ENCODE data around the gene GPR17. TPM values are rescaled to one million over a fixed set of nuclear protein-coding genes. Genes with fewer than 3 reads are reported as not detected.

The GPR17 gene
- total RNA-seq, 1 donor from 2014 or later = not detected

- no peak overlapping the region for H3K4me3 ChIP-seq (ENCODE audit: low read depth, low read length)
- H3K27me3 ChIP-seq (ENCODE audit: control insufficient read depth, insufficient read depth, low read length) = peaks cover 16% of the 10 kb centered on the region
- TF ChIP-seq CTCF (IDR thresholded peaks at IDR 0.05; ENCODE audit: insufficient read depth, low read length, severe bottlenecking) = no peak
- FAIRE-seq = no peak
- DNase-seq (ENCODE audit: low read depth) = no peak
- no peaks in the 10 kb centered on the region for H3K36me3 ChIP-seq (ENCODE audit: control insufficient read depth, insufficient read depth, low read length)
These were observed 15.2 kb downstream of the GPR17 start for GRCh38 chr2:127661072-127661649.

GRCh38 chr2:127661949-127662510 lies 16.1 kb downstream of the GPR17 start:
- Histone ChIP-seq H3K4me3 (ENCODE audit: low read depth, low read length) (no peak overlapping the region), H3K36me3 (ENCODE audit: control insufficient read depth, insufficient read depth, low read length) (no peaks in the 10 kb centered on the region), H3K27me3 (ENCODE audit: control insufficient read depth, insufficient read depth, low read length) (peaks cover 16% of the 10 kb centered on the region)
- no peak for TF ChIP-seq CTCF (IDR thresholded peaks at IDR 0.05; ENCODE audit: insufficient read depth, low read length, severe bottlenecking)
- no peak for DNase-seq (ENCODE audit: low read depth)
- FAIRE-seq = no peak

- TF ChIP-seq CTCF (IDR thresholded peaks at IDR 0.05; ENCODE audit: insufficient read depth, low read length, severe bottlenecking) = no peak
- FAIRE-seq = no peak
- no peaks in the 10 kb centered on the region for H3K36me3 ChIP-seq (ENCODE audit: control insufficient read depth, insufficient read depth, low read length)
- DNase-seq (ENCODE audit: low read depth) = no peak
- peaks cover 16% of the 10 kb centered on the region for H3K27me3 ChIP-seq (ENCODE audit: control insufficient read depth, insufficient read depth, low read length)
- no peak overlapping the region for H3K4me3 ChIP-seq (ENCODE audit: low read depth, low read length)
These were observed 17.1 kb downstream of the GPR17 start for GRCh38 chr2:127662937-127663565.

GRCh38 chr2:127663566-127664064 lies 17.7 kb downstream of the GPR17 start:
- Histone ChIP-seq H3K27me3 (ENCODE audit: control insufficient read depth, insufficient read depth, low read length) (peaks cover 16% of the 10 kb centered on the region), H3K36me3 (ENCODE audit: control insufficient read depth, insufficient read depth, low read length) (no peaks in the 10 kb centered on the region), H3K4me3 (ENCODE audit: low read depth, low read length) (no peak overlapping the region)
- FAIRE-seq (no peak), DNase-seq (ENCODE audit: low read depth) (no peak)
- no peak for TF ChIP-seq CTCF (IDR thresholded peaks at IDR 0.05; ENCODE audit: insufficient read depth, low read length, severe bottlenecking)

GRCh38 chr2:127664065-127664894 lies 18.3 kb downstream of the GPR17 start:
- Histone ChIP-seq H3K36me3 (ENCODE audit: control insufficient read depth, insufficient read depth, low read length) (no peaks in the 10 kb centered on the region), H3K27me3 (ENCODE audit: control insufficient read depth, insufficient read depth, low read length) (peaks cover 16% of the 10 kb centered on the region), H3K4me3 (ENCODE audit: low read depth, low read length) (no peak overlapping the region)
- no peak for DNase-seq (ENCODE audit: low read depth)
- no peak for FAIRE-seq
- TF ChIP-seq CTCF (IDR thresholded peaks at IDR 0.05; ENCODE audit: insufficient read depth, low read length, severe bottlenecking) = no peak

Measured in bronchial epithelial cell (primary cell).